Neural cell (in vitro differentiated cells): ENCODE results near the gene FAXDC2.

Experiments
- EP300 ChIP-seq: fragments of 450-650 bp; conservative IDR thresholded peaks from 2 replicates; pipeline ENCODE4 v1.6.1; 2014; ENCODE audit warnings: antibody characterized with exemption, mild to moderate bottlenecking, moderate library complexity; ENCODE audit not compliant: poor library complexity, severe bottlenecking
- EZH2 ChIP-seq: fragments of 200-600, 300-800 bp; shearing (Covaris generic), sonication (generic); IDR thresholded peaks from 2 replicates; pipeline ENCODE4 v1.6.1; 2014; ENCODE audit warnings: antibody characterized with exemption, low read length, borderline replicate concordance, mild to moderate bottlenecking; ENCODE audit not compliant: insufficient read depth, poor library complexity, severe bottlenecking
- TAF1 ChIP-seq: IDR thresholded peaks from 2 replicates; pipeline ENCODE4 v1.6.1; 2012; ENCODE audit warnings: low read depth
- TF ChIP-seq, protein P1 (sequence below): fragments of 450-650 bp; IDR thresholded peaks from 2 replicates; pipeline ENCODE4 v1.5.1; 2014; ENCODE audit warnings: antibody characterized with exemption, mild to moderate bottlenecking, moderate library complexity; ENCODE audit not compliant: poor library complexity, severe bottlenecking
- TF ChIP-seq, protein P2 (sequence below): IDR thresholded peaks from 2 replicates; pipeline ENCODE4 v1.6.1; 2012; ENCODE audit warnings: borderline replicate concordance

DNA sequence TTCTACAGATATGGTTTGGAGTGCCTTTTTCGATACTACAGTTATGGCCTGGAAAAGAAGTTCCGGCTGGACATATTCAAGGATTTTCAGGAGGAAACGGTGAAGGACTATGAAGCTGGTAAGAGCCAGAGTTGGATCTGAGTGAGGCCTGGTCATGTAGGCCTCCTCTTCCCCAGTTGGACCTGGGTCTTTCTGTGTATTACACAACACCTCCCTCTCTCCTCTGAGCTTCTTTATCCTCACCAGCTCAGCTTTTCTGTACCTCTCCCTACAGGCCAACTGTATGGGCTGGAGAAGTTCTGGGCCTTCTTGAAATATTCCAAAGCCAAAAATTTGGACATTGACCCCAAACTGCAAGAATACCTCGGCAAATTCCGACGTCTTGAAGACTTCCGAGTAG lies 39.2 kb downstream of the FAXDC2 start:
- TF ChIP-seq, protein P1, sequence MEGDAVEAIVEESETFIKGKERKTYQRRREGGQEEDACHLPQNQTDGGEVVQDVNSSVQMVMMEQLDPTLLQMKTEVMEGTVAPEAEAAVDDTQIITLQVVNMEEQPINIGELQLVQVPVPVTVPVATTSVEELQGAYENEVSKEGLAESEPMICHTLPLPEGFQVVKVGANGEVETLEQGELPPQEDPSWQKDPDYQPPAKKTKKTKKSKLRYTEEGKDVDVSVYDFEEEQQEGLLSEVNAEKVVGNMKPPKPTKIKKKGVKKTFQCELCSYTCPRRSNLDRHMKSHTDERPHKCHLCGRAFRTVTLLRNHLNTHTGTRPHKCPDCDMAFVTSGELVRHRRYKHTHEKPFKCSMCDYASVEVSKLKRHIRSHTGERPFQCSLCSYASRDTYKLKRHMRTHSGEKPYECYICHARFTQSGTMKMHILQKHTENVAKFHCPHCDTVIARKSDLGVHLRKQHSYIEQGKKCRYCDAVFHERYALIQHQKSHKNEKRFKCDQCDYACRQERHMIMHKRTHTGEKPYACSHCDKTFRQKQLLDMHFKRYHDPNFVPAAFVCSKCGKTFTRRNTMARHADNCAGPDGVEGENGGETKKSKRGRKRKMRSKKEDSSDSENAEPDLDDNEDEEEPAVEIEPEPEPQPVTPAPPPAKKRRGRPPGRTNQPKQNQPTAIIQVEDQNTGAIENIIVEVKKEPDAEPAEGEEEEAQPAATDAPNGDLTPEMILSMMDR = no peak
- TF ChIP-seq EP300 (no peak), TAF1 (no peak), EZH2 (no peak)
- TF ChIP-seq, protein P2, sequence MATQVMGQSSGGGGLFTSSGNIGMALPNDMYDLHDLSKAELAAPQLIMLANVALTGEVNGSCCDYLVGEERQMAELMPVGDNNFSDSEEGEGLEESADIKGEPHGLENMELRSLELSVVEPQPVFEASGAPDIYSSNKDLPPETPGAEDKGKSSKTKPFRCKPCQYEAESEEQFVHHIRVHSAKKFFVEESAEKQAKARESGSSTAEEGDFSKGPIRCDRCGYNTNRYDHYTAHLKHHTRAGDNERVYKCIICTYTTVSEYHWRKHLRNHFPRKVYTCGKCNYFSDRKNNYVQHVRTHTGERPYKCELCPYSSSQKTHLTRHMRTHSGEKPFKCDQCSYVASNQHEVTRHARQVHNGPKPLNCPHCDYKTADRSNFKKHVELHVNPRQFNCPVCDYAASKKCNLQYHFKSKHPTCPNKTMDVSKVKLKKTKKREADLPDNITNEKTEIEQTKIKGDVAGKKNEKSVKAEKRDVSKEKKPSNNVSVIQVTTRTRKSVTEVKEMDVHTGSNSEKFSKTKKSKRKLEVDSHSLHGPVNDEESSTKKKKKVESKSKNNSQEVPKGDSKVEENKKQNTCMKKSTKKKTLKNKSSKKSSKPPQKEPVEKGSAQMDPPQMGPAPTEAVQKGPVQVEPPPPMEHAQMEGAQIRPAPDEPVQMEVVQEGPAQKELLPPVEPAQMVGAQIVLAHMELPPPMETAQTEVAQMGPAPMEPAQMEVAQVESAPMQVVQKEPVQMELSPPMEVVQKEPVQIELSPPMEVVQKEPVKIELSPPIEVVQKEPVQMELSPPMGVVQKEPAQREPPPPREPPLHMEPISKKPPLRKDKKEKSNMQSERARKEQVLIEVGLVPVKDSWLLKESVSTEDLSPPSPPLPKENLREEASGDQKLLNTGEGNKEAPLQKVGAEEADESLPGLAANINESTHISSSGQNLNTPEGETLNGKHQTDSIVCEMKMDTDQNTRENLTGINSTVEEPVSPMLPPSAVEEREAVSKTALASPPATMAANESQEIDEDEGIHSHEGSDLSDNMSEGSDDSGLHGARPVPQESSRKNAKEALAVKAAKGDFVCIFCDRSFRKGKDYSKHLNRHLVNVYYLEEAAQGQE = no peak
